ENCODE results near the gene CPN1. TPM values are rescaled to one million over a fixed set of nuclear protein-coding genes. Genes with fewer than 3 reads are reported as not detected.

The CPN1 gene
- total RNA-seq: not detected
- not detected for total RNA-seq (2013)

DNA sequence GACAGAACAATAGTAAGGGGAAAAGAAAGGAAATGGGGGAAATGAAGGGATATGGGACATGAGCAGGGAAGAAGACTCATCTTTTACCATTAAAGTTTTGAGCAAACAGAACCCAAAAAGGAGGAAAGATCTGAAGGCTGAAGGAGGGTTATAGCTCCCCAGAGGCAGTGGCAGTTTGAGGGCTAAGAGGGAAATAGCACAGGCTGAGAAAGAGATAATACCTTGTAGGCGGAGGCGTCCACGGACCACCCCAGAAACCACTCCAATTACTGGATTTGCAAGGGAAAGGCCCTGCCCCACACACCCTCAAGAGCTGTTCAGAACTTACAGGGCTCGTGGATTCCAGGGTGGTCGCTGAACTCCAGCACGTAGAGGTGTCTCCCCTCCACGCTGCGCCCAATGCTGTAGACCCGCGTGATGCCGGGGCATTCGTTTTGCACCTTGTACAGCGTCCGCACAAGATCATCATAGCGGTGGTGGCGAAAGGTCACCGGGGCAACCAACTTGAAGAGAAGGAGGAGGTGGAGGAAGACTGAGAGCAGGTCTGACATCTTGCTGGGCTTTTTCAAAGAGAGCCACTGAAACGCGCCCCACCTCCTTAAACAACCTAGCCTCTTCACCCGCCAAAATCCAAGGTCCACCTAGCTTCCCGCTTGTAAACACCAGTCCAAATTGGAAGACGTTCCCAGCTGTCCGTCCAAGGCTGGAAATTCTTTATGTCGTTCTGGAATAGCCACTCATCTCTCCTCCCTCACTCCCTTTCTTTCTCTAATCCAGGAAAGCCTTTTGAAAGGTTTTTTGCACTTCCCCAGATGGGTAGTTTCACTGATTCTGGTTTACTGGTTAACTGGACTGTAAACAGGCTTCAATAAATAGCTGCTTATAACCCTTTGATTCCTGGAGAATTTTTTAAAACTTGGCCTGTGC, at the start of gene CPN1:
Gene CPN1, minus strand, starts transcription at position 795 of the 927 bp plus-strand sequence. Its CDS starts 244 bp downstream, at position 551.
- H3K27me3 Mint-ChIP-seq (ENCODE audit: low read depth in 2 of 2): peaks cover 21 to 22% of the 10 kb centered on the region in 2 donors
- no peaks in the 10 kb centered on the region for H3K4me1 Mint-ChIP-seq
- no peak for DNase-seq
- H3K27ac Mint-ChIP-seq: no peak within 1 kb of the TSS
- Histone ChIP-seq H3K4me3 (ENCODE audit: low read length) (no peak within 1 kb of the TSS), H3K36me3 (ENCODE audit: control insufficient read depth, insufficient read depth, low read length) (no peaks in the 10 kb centered on the region), H3K27ac (ENCODE audit: low read length) (no peak within 1 kb of the TSS), H3K27me3 (ENCODE audit: control insufficient read depth, insufficient read depth, low read length) (no peaks in the 10 kb centered on the region), H3K9me3 (ENCODE audit: control insufficient read depth, insufficient read depth, low read length) (no peaks in the 10 kb centered on the region), H3K4me1 (ENCODE audit: control insufficient read depth, insufficient read depth, low read length) (no peaks in the 10 kb centered on the region)
- 90% methylated on average over 24 of the region's 24 CpGs for WGBS (ENCODE audit: insufficient coverage)
- intact Hi-C loops (cut with micrococcal nuclease): no loop called here
- H3K4me3 Mint-ChIP-seq: no peak within 1 kb of the TSS
- no peak for ATAC-seq
- H3K9me3 Mint-ChIP-seq: no peaks in the 10 kb centered on the region
- TF ChIP-seq, protein P1, sequence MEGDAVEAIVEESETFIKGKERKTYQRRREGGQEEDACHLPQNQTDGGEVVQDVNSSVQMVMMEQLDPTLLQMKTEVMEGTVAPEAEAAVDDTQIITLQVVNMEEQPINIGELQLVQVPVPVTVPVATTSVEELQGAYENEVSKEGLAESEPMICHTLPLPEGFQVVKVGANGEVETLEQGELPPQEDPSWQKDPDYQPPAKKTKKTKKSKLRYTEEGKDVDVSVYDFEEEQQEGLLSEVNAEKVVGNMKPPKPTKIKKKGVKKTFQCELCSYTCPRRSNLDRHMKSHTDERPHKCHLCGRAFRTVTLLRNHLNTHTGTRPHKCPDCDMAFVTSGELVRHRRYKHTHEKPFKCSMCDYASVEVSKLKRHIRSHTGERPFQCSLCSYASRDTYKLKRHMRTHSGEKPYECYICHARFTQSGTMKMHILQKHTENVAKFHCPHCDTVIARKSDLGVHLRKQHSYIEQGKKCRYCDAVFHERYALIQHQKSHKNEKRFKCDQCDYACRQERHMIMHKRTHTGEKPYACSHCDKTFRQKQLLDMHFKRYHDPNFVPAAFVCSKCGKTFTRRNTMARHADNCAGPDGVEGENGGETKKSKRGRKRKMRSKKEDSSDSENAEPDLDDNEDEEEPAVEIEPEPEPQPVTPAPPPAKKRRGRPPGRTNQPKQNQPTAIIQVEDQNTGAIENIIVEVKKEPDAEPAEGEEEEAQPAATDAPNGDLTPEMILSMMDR (IDR thresholded peaks at IDR 0.05): no peak
- H3K36me3 Mint-ChIP-seq: no peaks in the 10 kb centered on the region

DNA sequence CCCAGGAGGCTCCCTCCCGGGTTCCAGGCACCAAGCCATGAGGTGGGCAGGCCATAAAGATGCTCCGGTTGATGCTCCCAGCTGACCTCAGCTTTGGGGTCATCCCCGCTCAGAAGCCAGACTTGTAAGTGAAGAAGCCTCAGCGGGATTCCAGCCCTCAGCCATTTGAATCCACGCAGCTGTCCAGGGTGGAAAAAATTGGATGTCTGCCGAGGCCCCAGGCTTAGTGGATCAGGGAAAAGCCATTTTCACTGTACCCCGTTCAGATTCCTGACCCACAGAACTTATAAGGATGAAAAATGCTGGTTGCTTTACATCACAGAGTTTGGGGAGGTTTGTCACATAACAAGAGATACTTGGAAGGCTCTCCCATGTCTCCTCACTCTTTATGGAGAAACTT, 49.2 kb upstream of the CPN1 start:
- intact Hi-C loops (cut with micrococcal nuclease): no loop called here
- peaks cover 8 to 23% of the 10 kb centered on the region in 2 donors for H3K27me3 Mint-ChIP-seq (ENCODE audit: low read depth in 2 of 2)

DNA sequence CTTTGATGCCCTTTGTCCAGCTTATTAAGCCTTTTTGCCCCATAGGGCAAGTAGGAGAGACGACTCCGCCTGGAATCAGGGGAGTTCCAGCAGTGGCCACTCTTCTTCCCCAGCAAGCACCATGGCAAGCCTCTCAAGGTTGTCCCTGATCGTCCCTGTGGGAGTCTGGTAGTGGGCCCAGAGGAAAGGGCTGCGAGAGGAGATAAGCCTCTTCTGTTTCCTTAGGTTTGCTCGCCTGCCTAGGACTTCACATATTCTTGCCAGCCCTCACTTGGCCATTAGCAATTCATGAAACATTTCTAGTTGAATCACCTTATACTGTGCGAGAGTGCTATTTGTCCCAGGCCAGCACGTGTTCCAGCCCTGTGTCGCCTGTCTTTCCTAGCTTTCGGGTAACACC, 47.8 kb upstream of the CPN1 start:
- WGBS (ENCODE audit: insufficient coverage): 50% methylated on average over 9 of the region's 9 CpGs
- TF ChIP-seq, protein P1 (IDR thresholded peaks at IDR 0.05): no peak
- H3K9me3 Mint-ChIP-seq: no peaks in the 10 kb centered on the region

More for the DNA sequence above, 49.2 kb upstream of the CPN1 start:
- H3K4me1 ChIP-seq (ENCODE audit: control insufficient read depth, insufficient read depth, low read length): no peaks in the 10 kb centered on the region
- Mint-ChIP-seq H3K36me3 (no peaks in the 10 kb centered on the region), H3K27ac (no peak overlapping the region), H3K4me3 (no peak overlapping the region), H3K4me1 (no peaks in the 10 kb centered on the region), H3K9me3 (no peaks in the 10 kb centered on the region)
- no peak for DNase-seq
- peaks cover 5% of the 10 kb centered on the region for H3K9me3 ChIP-seq (ENCODE audit: control insufficient read depth, insufficient read depth, low read length)
- no peak overlapping the region for H3K4me3 ChIP-seq (ENCODE audit: low read length)
- no peaks in the 10 kb centered on the region for H3K27me3 ChIP-seq (ENCODE audit: control insufficient read depth, insufficient read depth, low read length)
- TF ChIP-seq, protein P1 (IDR thresholded peaks at IDR 0.05): no peak
- no peak for ATAC-seq
- H3K36me3 ChIP-seq (ENCODE audit: control insufficient read depth, insufficient read depth, low read length): no peaks in the 10 kb centered on the region
- WGBS (ENCODE audit: insufficient coverage): 85% methylated on average over 7 of the region's 7 CpGs
- H3K27ac ChIP-seq (ENCODE audit: low read length): no peak overlapping the region

More for the DNA sequence above, 47.8 kb upstream of the CPN1 start:
- no peak overlapping the region for H3K27ac ChIP-seq (ENCODE audit: low read length)
- H3K36me3 ChIP-seq (ENCODE audit: control insufficient read depth, insufficient read depth, low read length): no peaks in the 10 kb centered on the region
- no peaks in the 10 kb centered on the region for H3K4me1 ChIP-seq (ENCODE audit: control insufficient read depth, insufficient read depth, low read length)
- ATAC-seq (no peak), DNase-seq (no peak)
- no peak overlapping the region for H3K4me3 Mint-ChIP-seq
- H3K27me3 Mint-ChIP-seq (ENCODE audit: low read depth in 2 of 2): peaks cover 5 to 17% of the 10 kb centered on the region in 2 donors
- no peaks in the 10 kb centered on the region for H3K36me3 Mint-ChIP-seq
- no peak overlapping the region for H3K4me3 ChIP-seq (ENCODE audit: low read length)
- no peak overlapping the region for H3K27ac Mint-ChIP-seq
- no peaks in the 10 kb centered on the region for H3K27me3 ChIP-seq (ENCODE audit: control insufficient read depth, insufficient read depth, low read length)
- intact Hi-C loops (cut with micrococcal nuclease): no loop called here
- H3K9me3 ChIP-seq (ENCODE audit: control insufficient read depth, insufficient read depth, low read length): peaks cover 1% of the 10 kb centered on the region
- H3K4me1 Mint-ChIP-seq: no peaks in the 10 kb centered on the region
